ENCODE measurements around the gene TMCC2. TPM values are rescaled to one million over a fixed set of nuclear protein-coding genes. Genes with fewer than 3 reads are reported as not detected.

Gene TMCC2
- total and polyA plus RNA-seq, 2 of the 4 experiments (the other 2 are of a cell fraction): 2.0 to 4.2 TPM

DNA sequence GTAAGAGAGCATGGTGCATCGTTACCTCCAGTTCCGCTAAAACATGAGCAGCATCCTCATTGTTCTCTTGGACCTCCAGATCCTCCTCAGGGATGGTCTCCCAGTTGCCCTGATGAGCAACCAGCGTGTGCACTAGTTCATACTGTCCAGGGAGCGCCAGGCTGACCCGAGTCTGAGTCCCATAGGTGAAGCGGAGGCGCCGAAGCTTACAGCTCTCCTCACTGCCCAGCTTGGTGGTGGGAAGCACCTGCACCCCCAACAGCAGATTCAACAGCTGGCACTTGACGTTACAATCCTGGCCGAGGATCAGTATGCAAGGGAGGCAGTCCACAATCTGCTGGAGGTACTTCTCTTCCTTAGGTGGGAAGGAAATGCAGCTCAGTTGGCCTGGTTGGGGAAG, 40.3 kb upstream of the TMCC2 start:
- no peak overlapping the region for H3K56ac ChIP-seq (ENCODE audit: extremely low read depth, insufficient read depth, low read length)
- no peak overlapping the region for H2AK5ac ChIP-seq (ENCODE audit: low read depth, low read length)
- no peaks in the 10 kb centered on the region for H3K9me3 ChIP-seq (ENCODE audit: control insufficient read depth, insufficient read depth, low read length)
- no peak overlapping the region for H3K14ac ChIP-seq (replicated peaks; ENCODE audit: low read depth, low read length)
- no peak overlapping the region for H3K4me3 ChIP-seq (ENCODE audit: insufficient read depth, low read depth, low read length)
- no peak overlapping the region for H2BK20ac ChIP-seq (ENCODE audit: low read depth, low read length)
- H3K36me3 ChIP-seq (ENCODE audit: control insufficient read depth, insufficient read depth, low read length): peaks cover 3% of the 10 kb centered on the region; the same call in 1 of the 2 replicates
- ATAC-seq (ENCODE audit: low read depth): no peak
- no peak overlapping the region for H4K91ac ChIP-seq (ENCODE audit: insufficient read depth, low read depth, low read length)
- TF ChIP-seq RCOR1 (IDR thresholded peaks at IDR 0.05; ENCODE audit: insufficient replicate concordance, low read length): no peak
- no peak for TF ChIP-seq SMC3 (IDR thresholded peaks at IDR 0.05; ENCODE audit: low read depth, low read length)
- no peak for TF ChIP-seq MXI1 (IDR thresholded peaks at IDR 0.05; ENCODE audit: borderline replicate concordance, low read depth, low read length)
- no peak for TF ChIP-seq POLR2A (IDR thresholded peaks at IDR 0.05; ENCODE audit: low read depth, low read length)
- TF ChIP-seq CHD1 (IDR thresholded peaks at IDR 0.05; ENCODE audit: low read depth, low read length): no peak
- TF ChIP-seq MAZ (IDR thresholded peaks at IDR 0.05; ENCODE audit: borderline replicate concordance, low read depth, low read length): no peak
- TF ChIP-seq MAFK (IDR thresholded peaks at IDR 0.05; ENCODE audit: low read depth, low read length): no peak
- BruUV-seq (replicated peaks): no TSS peak
- no peak for DNase-seq
- no peak overlapping the region for H3K4me2 ChIP-seq (ENCODE audit: low read depth, low read length)
- H3K4ac ChIP-seq (ENCODE audit: low read depth, low read length): no peak overlapping the region
- intact Hi-C loops (cut with micrococcal nuclease) (no loop called here), dilution Hi-C loops (cut with HindIII; ENCODE audit: low sequenced_read_pairs, unreplicated experiment) (no loop called here), in situ Hi-C loops (cut with MboI; ENCODE audit: low sequenced_read_pairs) (no loop called here)
- H3K79me1 ChIP-seq (ENCODE audit: low read depth in 1 of 2, low read length in 2 of 2): peaks cover 56 to 90% of the 10 kb centered on the region in 2 experiments
- no peaks in the 10 kb centered on the region for H3K27me3 ChIP-seq (ENCODE audit: control insufficient read depth, insufficient read depth, low read length)
- H3K4me1 ChIP-seq (ENCODE audit: control insufficient read depth, insufficient read depth, low read length): peaks cover 20% of the 10 kb centered on the region
- ChIA-PET POLR2A (ENCODE audit: unreplicated experiment) (no interaction called here), CTCF (no interaction called here)
- H2AFZ ChIP-seq (replicated peaks; ENCODE audit: low read length, poor library complexity): no peak overlapping the region
- no peak overlapping the region for H3K27ac ChIP-seq (ENCODE audit: insufficient read depth, low read length)
- H2BK120ac ChIP-seq (ENCODE audit: low read depth, low read length): no peak overlapping the region
- H3K9ac ChIP-seq (ENCODE audit: low read depth, low read length): no peak overlapping the region
- H4K8ac ChIP-seq (ENCODE audit: low read depth in 2 of 2, low read length in 2 of 2): no peak overlapping the region
- H2AK9ac ChIP-seq (replicated peaks; ENCODE audit: low read depth, low read length, poor library complexity): no peak overlapping the region
- no peak overlapping the region for H3K23ac ChIP-seq (ENCODE audit: low read depth, low read length)
- peaks cover 17% of the 10 kb centered on the region for H3K9me1 ChIP-seq (ENCODE audit: insufficient read depth, low read length)
- H4K5ac ChIP-seq (ENCODE audit: low read depth, low read length): no peak overlapping the region
- WGBS, 2 experiments (ENCODE audit: extremely low coverage in 2 of 2, insufficient read length in 1 of 2): 96% methylated on average over 4 of the region's 10 CpGs; no CpG with 5 or more reads in 1 of the 2 experiments
- peaks cover 27% of the 10 kb centered on the region for H4K20me1 ChIP-seq (ENCODE audit: insufficient read depth, low read length)
- no peak overlapping the region for H2BK15ac ChIP-seq (ENCODE audit: low read depth, low read length)
- no peak overlapping the region for H3K18ac ChIP-seq (ENCODE audit: low read depth, low read length)
- H2BK5ac ChIP-seq (ENCODE audit: low read depth, low read length, poor library complexity, severe bottlenecking): no peak overlapping the region
